ENCODE data around the gene PIP5K1B.

DNA sequence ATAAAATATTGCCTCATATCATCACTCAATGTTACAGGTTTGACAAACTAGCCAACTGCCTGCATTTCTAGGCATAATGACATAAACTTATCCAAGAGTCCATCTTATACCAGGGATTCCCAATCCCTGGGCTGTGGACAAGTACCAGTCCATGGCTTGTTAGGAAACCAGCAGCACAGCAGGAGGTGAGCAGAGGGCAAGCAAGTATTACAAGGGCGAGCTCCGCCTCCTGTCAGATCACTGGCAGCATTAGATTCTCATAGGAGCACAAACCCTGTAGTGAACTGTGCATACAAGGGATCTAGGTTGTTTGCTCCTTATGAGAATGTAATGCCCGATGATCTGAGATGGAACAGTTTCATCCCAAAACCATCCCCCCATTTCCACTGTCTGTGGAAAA lies 164.0 kb downstream of the PIP5K1B start:
- TF ChIP-seq, protein P1, sequence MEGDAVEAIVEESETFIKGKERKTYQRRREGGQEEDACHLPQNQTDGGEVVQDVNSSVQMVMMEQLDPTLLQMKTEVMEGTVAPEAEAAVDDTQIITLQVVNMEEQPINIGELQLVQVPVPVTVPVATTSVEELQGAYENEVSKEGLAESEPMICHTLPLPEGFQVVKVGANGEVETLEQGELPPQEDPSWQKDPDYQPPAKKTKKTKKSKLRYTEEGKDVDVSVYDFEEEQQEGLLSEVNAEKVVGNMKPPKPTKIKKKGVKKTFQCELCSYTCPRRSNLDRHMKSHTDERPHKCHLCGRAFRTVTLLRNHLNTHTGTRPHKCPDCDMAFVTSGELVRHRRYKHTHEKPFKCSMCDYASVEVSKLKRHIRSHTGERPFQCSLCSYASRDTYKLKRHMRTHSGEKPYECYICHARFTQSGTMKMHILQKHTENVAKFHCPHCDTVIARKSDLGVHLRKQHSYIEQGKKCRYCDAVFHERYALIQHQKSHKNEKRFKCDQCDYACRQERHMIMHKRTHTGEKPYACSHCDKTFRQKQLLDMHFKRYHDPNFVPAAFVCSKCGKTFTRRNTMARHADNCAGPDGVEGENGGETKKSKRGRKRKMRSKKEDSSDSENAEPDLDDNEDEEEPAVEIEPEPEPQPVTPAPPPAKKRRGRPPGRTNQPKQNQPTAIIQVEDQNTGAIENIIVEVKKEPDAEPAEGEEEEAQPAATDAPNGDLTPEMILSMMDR (conservative IDR thresholded peaks at IDR 0.05 in 1 of 2, IDR thresholded peaks at IDR 0.05 in 1 of 2; ENCODE audit: low read depth in 1 of 2, low read length in 2 of 2), result no peak
- no peak for TF ChIP-seq EZH2 (IDR thresholded peaks at IDR 0.05; ENCODE audit: low read length, missing control alignments)

Measured in fibroblast of lung (primary cell).